Measurements from ENCODE around the gene HDDC3. TPM values are rescaled to one million over a fixed set of nuclear protein-coding genes. Genes with fewer than 3 reads are reported as not detected.

HDDC3 gene
- total and polyA plus RNA-seq, 8 donors = 12.1 to 22.1 (median 19.2) TPM; not detected in 2

DNA sequence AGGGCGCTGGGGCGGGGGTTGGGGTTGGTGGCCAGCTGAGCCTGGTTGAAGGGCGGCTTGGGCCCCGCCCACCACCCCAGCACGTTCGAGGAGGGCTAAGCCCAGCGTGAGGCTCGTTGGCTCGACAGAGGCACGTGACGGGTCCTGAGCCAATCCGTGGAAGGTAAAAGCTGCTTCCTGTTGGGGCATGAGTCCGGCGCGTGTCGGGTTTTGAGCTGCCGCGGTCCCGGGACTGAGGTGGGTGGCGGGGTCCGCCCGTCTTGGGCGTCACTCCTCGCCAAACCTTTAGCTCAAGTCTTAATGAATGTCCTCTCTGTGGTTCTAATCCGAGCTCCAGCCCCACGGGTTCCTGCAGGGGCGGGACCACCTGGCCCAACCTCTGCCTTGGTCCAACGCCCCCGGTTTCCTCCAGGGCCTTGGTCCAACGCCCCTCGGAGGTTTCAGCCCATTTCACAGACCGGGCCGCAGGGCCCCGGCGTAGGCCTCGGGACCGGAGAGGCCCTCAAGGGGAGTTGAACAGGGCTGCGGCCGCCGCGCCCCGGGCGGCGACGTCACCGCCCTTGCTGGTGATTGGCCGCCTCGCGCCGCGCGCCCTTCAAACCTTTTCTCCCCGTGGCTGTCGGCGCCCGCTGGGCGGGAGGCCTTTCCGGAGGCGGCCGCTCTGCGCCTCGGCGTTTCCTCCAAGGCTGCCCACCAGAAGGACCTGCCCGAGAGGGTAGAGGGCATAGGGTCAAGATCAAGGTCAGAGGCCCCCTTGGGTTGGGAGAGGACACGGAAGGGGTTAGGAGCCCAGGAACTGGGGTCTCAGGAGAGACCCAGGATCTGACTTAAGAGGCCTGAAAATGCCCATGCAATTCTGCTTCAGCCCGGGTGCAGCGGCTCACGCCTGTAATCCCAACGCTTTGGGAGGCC is 22.6 kb upstream of the HDDC3 start, which contains the start of gene RCCD1:
RCCD1 (plus strand) TSS at position 173 of the 912 bp plus-strand sequence. CDS start 1,851 bp downstream, outside the sequence.
- WGBS, 5 donors = 1 to 4% (median 1%) methylated on average over 36 to 69 of the region's 69 CpGs
- Histone ChIP-seq H3K27ac (peak within 1 kb of the TSS; percentile 96 to 98 (median 97)), H3K9me3 (no peaks in the 10 kb centered on the region), H3K36me3 (peaks cover 37 to 46% (median 42%) of the 10 kb centered on the region in 4 donors), H3K4me3 (peak within 1 kb of the TSS; percentile 72 to 80 (median 76)), H3K27me3 (no peaks in the 10 kb centered on the region), H3K4me1 (peaks cover 14 to 46% (median 33%) of the 10 kb centered on the region in 4 donors)
- TF ChIP-seq POLR2AphosphoS5 (IDR thresholded peaks at IDR 0.05) (peak; percentile 65 to 90 (median 85)), EP300 (IDR thresholded peaks at IDR 0.05) (no peak)
- TF ChIP-seq, protein P1, sequence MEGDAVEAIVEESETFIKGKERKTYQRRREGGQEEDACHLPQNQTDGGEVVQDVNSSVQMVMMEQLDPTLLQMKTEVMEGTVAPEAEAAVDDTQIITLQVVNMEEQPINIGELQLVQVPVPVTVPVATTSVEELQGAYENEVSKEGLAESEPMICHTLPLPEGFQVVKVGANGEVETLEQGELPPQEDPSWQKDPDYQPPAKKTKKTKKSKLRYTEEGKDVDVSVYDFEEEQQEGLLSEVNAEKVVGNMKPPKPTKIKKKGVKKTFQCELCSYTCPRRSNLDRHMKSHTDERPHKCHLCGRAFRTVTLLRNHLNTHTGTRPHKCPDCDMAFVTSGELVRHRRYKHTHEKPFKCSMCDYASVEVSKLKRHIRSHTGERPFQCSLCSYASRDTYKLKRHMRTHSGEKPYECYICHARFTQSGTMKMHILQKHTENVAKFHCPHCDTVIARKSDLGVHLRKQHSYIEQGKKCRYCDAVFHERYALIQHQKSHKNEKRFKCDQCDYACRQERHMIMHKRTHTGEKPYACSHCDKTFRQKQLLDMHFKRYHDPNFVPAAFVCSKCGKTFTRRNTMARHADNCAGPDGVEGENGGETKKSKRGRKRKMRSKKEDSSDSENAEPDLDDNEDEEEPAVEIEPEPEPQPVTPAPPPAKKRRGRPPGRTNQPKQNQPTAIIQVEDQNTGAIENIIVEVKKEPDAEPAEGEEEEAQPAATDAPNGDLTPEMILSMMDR (IDR thresholded peaks at IDR 0.05) = no peak
- peak; percentile 95 to 98 for DNase-seq
- intact Hi-C loops (cut with DNase I; ENCODE audit: low total_unique reads) = loop anchor here (5.0 kb wide), 1 partner anchor 92 kb away; no protein-coding TSS in a partner anchor

DNA sequence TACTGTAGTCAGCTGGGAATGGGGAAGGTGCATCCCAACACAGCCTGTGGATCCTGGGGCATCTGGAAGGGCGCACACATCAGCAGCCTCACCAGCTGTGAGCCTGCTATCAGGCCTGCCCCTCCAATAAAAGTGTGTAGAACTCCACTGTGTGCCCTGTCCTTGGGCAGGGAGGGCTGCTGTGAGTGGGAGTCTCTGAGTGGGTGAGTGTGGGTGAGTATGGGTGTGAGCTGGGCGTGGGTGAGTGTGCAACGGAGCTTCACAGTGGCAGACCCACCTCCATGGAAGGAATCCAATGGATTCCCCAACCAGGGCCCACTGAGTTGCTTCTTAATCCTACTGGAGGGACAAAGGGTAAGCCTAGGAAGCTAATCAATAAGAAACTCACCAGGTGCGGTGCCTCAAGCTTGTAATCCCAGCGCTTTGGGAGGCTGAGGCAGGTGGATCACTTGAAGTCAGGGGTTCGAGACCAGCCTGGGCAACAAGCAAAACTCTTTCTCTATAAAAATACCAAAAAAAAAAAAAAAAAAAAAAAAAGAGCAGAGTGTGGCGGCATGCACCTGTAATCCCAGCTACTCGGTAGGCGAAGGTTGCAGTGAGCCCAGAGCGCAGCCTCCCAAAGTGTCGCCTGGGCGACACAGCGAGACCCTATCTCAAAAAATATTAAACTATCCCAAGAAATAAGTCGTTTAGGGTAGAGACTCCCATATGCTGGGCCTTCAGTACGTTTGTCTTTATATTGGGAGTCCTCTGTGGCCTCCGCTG is 21.8 kb upstream of the HDDC3 start:
- Histone ChIP-seq H3K4me3 (peak overlapping the region; percentile 72 to 80 (median 76)), H3K9me3 (no peaks in the 10 kb centered on the region), H3K27ac (peak overlapping the region; percentile 96 to 98 (median 97)), H3K27me3 (no peaks in the 10 kb centered on the region), H3K4me1 (peaks cover 14 to 45% (median 33%) of the 10 kb centered on the region in 4 donors), H3K36me3 (peaks cover 46 to 50% (median 49%) of the 10 kb centered on the region in 4 donors)
- TF ChIP-seq, protein P1 (IDR thresholded peaks at IDR 0.05) = no peak
- no peak for TF ChIP-seq EP300 (IDR thresholded peaks at IDR 0.05)
- TF ChIP-seq POLR2AphosphoS5 (IDR thresholded peaks at IDR 0.05) = no peak
- no peak for TF ChIP-seq POLR2A (IDR thresholded peaks at IDR 0.05)
- WGBS, 5 donors = 70 to 77% (median 75%) methylated on average over 16 of the region's 16 CpGs
- intact Hi-C loops (cut with DNase I; ENCODE audit: low total_unique reads) = no loop called here
- DNase-seq = no peak

DNA sequence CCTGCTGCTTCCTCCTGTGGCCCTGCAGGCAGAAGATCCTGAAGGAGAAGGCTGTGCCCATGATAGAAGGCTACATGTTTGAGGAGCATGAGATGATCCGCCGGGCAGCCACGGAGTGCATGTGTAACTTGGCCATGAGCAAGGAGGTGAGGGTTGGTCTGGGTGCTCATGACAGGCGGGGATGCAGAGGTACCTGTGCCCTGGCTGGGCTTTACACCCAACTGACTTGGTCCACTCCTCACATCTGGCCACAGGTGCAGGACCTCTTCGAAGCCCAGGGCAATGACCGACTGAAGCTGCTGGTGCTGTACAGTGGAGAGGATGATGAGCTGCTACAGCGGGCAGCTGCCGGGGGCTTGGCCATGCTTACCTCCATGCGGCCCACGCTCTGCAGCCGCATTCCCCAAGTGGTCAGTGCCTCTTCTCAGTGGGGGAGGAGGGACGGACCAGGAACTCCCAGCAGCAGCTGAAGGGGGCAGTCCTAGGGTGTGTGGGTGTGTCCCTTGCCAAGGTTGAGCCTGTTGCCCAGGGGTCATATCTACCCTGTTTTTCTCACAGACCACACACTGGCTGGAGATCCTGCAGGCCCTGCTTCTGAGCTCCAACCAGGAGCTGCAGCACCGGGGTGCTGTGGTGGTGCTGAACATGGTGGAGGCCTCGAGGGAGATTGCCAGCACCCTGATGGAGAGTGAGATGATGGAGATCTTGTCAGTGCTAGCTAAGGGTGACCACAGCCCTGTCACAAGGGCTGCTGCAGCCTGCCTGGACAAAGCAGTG is 20.7 kb upstream of the HDDC3 start:
- Histone ChIP-seq H3K9me3 (no peaks in the 10 kb centered on the region), H3K36me3 (peaks cover 53 to 61% (median 60%) of the 10 kb centered on the region in 4 donors), H3K4me3 (no peak overlapping the region), H3K27me3 (no peaks in the 10 kb centered on the region), H3K27ac (no peak overlapping the region), H3K4me1 (peaks cover 14 to 39% (median 31%) of the 10 kb centered on the region in 4 donors)
- 89 to 94% (median 93%) methylated on average over 14 of the region's 14 CpGs for WGBS, 5 donors
- TF ChIP-seq POLR2AphosphoS5 (IDR thresholded peaks at IDR 0.05) (no peak), POLR2A (IDR thresholded peaks at IDR 0.05) (no peak), EP300 (IDR thresholded peaks at IDR 0.05) (no peak)
- TF ChIP-seq, protein P1 (IDR thresholded peaks at IDR 0.05) = no peak
- intact Hi-C loops (cut with DNase I; ENCODE audit: low total_unique reads) = no loop called here
- DNase-seq = no peak

Measured in stomach (tissue), 9 donors.